Stimulated activated naive CD8-positive, alpha-beta T cell treated with anti-CD3 and anti-CD28 coated beads, Interleukin-15, amount 100 ng/mL, for 72 hours (primary cell): ENCODE measurements around the gene C5orf63.
"Not testable (repeated sequence)": the region's sequence is repeated elsewhere in the genome, so short reads cannot be mapped to it uniquely, and the experiment has no call there.

Source experiments
- ATAC-seq: fragments of 150-1000 bp; cut with Tn5 transposase; 2 replicates; pipeline ENCODE4 v1.10.0; 2021; ENCODE audit warnings: mild to moderate bottlenecking, moderate library complexity
- DNase-seq, 2 donors: peaks; one replicate each; pipeline ENCODE4 v3.0.0; 2021 to 2022
- H3K27ac Mint-ChIP-seq, 2 donors: one replicate each; pipeline ENCODE4 v1.8.0; 2022; ENCODE audit warnings: mild to moderate bottlenecking in 2 of 2, mixed read lengths in 2 of 2, moderate library complexity in 2 of 2
- H3K27me3 Mint-ChIP-seq: one replicate; pipeline ENCODE4 v1.8.0; 2022; ENCODE audit warnings: mixed read lengths
- H3K4me1 Mint-ChIP-seq: one replicate; pipeline ENCODE4 v1.8.0; 2022; ENCODE audit warnings: mild to moderate bottlenecking, mixed read lengths
- H3K4me3 Mint-ChIP-seq, 2 donors: one replicate each; pipeline ENCODE4 v1.8.0; 2022; ENCODE audit warnings: mild to moderate bottlenecking in 2 of 2, mixed read lengths in 2 of 2, moderate library complexity in 1 of 2
- H3K9me3 Mint-ChIP-seq, 2 donors: one replicate each; pipeline ENCODE4 v1.8.0; 2022; ENCODE audit warnings: mixed read lengths in 2 of 2

C5orf63 gene

GRCh38 chr5:127056896-127057295, 16.4 kb downstream of the C5orf63 start:
- Mint-ChIP-seq H3K27me3 (no peaks in the 10 kb centered on the region), H3K4me3 (no peak overlapping the region), H3K4me1 (peaks cover 11% of the 10 kb centered on the region), H3K9me3 (peaks cover 5 to 7% of the 10 kb centered on the region in 2 donors), H3K27ac (no peak overlapping the region)
- ATAC-seq (no peak), DNase-seq (no peak)

GRCh38 chr5:127055880-127056653, 17.2 kb downstream of the C5orf63 start:
- H3K4me1 Mint-ChIP-seq = peaks cover 8% of the 10 kb centered on the region

GRCh38 chr5:127053551-127053950, 19.8 kb downstream of the C5orf63 start:
- not testable (repeated sequence) for H3K27me3 Mint-ChIP-seq, H3K4me3 Mint-ChIP-seq, DNase-seq, H3K4me1 Mint-ChIP-seq, H3K9me3 Mint-ChIP-seq, ATAC-seq, H3K27ac Mint-ChIP-seq

More at GRCh38 chr5:127055880-127056653, 17.2 kb downstream of the C5orf63 start:
- Mint-ChIP-seq H3K9me3 (peaks cover 5 to 7% of the 10 kb centered on the region in 2 donors), H3K27ac (no peak overlapping the region), H3K27me3 (no peaks in the 10 kb centered on the region), H3K4me3 (no peak overlapping the region)
- ATAC-seq (no peak), DNase-seq (no peak)

- Mint-ChIP-seq H3K27ac (no peak overlapping the region), H3K27me3 (no peaks in the 10 kb centered on the region), H3K4me1 (no peaks in the 10 kb centered on the region), H3K9me3 (peaks cover 5 to 7% of the 10 kb centered on the region in 2 donors), H3K4me3 (no peak overlapping the region)
- ATAC-seq (no peak), DNase-seq (no peak)
Measured at GRCh38 chr5:127053049-127053448, 20.3 kb downstream of the C5orf63 start.

GRCh38 chr5:127051591-127051990, 21.7 kb downstream of the C5orf63 start:
- peaks cover 5 to 7% of the 10 kb centered on the region in 2 donors for H3K9me3 Mint-ChIP-seq
- H3K27ac Mint-ChIP-seq = no peak overlapping the region
- H3K4me1 Mint-ChIP-seq = no peaks in the 10 kb centered on the region
- ATAC-seq (no peak), DNase-seq (no peak)
- H3K4me3 Mint-ChIP-seq = no peak overlapping the region
- H3K27me3 Mint-ChIP-seq = no peaks in the 10 kb centered on the region

- no peak overlapping the region for H3K4me3 Mint-ChIP-seq
Measured at GRCh38 chr5:127046343-127047072, 26.8 kb downstream of the C5orf63 start.

GRCh38 chr5:127042593-127042992, 30.7 kb downstream of the C5orf63 start:
- no peak for ATAC-seq
- no peak overlapping the region for H3K4me3 Mint-ChIP-seq
- H3K4me1 Mint-ChIP-seq = no peaks in the 10 kb centered on the region
- H3K27me3 Mint-ChIP-seq = no peaks in the 10 kb centered on the region
- H3K27ac Mint-ChIP-seq = no peak overlapping the region
- DNase-seq = no peak
- H3K9me3 Mint-ChIP-seq = no peaks in the 10 kb centered on the region

More at GRCh38 chr5:127046343-127047072, 26.8 kb downstream of the C5orf63 start:
- Mint-ChIP-seq H3K4me1 (no peaks in the 10 kb centered on the region), H3K27ac (no peak overlapping the region), H3K9me3 (no peaks in the 10 kb centered on the region), H3K27me3 (no peaks in the 10 kb centered on the region)
- ATAC-seq = no peak
- DNase-seq = no peak

GRCh38 chr5:127041571-127041970, 31.7 kb downstream of the C5orf63 start:
- ATAC-seq (no peak), DNase-seq (no peak)
- Mint-ChIP-seq H3K27ac (no peak overlapping the region), H3K4me1 (no peaks in the 10 kb centered on the region), H3K9me3 (no peaks in the 10 kb centered on the region), H3K27me3 (no peaks in the 10 kb centered on the region), H3K4me3 (no peak overlapping the region)

- Mint-ChIP-seq H3K27me3 (no peaks in the 10 kb centered on the region), H3K4me3 (no peak overlapping the region), H3K4me1 (no peaks in the 10 kb centered on the region), H3K27ac (no peak overlapping the region), H3K9me3 (no peaks in the 10 kb centered on the region)
- DNase-seq (no peak), ATAC-seq (no peak)
Measured at GRCh38 chr5:127040796-127041520, 32.3 kb downstream of the C5orf63 start.

GRCh38 chr5:127038550-127038949, 34.8 kb downstream of the C5orf63 start:
- Mint-ChIP-seq H3K27me3 (peaks cover 9% of the 10 kb centered on the region), H3K27ac (no peak overlapping the region), H3K4me3 (no peak overlapping the region), H3K9me3 (no peaks in the 10 kb centered on the region), H3K4me1 (no peaks in the 10 kb centered on the region)
- no peak for ATAC-seq
- no peak for DNase-seq

- Mint-ChIP-seq H3K9me3 (no peaks in the 10 kb centered on the region), H3K27ac (peak overlapping the region in 1 of 2 donors; percentile 60), H3K27me3 (peaks cover 40% of the 10 kb centered on the region), H3K4me1 (peaks cover 26% of the 10 kb centered on the region), H3K4me3 (peak overlapping the region; percentile 91 to 94)
- DNase-seq (no peak), ATAC-seq (no peak)
Measured at GRCh38 chr5:127031863-127032232, 41.5 kb downstream of the C5orf63 start.

- Mint-ChIP-seq H3K4me1 (peaks cover 26% of the 10 kb centered on the region), H3K27me3 (peaks cover 40% of the 10 kb centered on the region)
- ATAC-seq = peak; percentile 44
Measured at GRCh38 chr5:127031147-127031862, 42.0 kb downstream of the C5orf63 start.

GRCh38 chr5:127030259-127031146, 42.8 kb downstream of the C5orf63 start, which contains the start of gene MARCHF3:
MARCHF3 (minus strand) TSS chr5:127030558; CDS start chr5:126918171, 112,387 bp downstream.
- Mint-ChIP-seq H3K4me1 (peaks cover 26% of the 10 kb centered on the region), H3K27me3 (peaks cover 40% of the 10 kb centered on the region), H3K4me3 (peak within 1 kb of the TSS; percentile 91 to 94), H3K9me3 (no peaks in the 10 kb centered on the region), H3K27ac (peak within 1 kb of the TSS; percentile 90 to 91)
- DNase-seq (peak; percentile 95 to 96), ATAC-seq (peak; percentile 94)

More at GRCh38 chr5:127031147-127031862, 42.0 kb downstream of the C5orf63 start:
- H3K27ac Mint-ChIP-seq = peak overlapping the region; percentile 54 to 82
- H3K4me3 Mint-ChIP-seq = peak overlapping the region; percentile 91 to 94
- no peaks in the 10 kb centered on the region for H3K9me3 Mint-ChIP-seq
- DNase-seq = peak; percentile 5 to 54

- H3K4me1 Mint-ChIP-seq = peaks cover 26% of the 10 kb centered on the region
- H3K4me3 Mint-ChIP-seq = peak overlapping the region; percentile 91 to 94
Measured at GRCh38 chr5:127029581-127030258, 43.6 kb downstream of the C5orf63 start.

More at GRCh38 chr5:127029581-127030258, 43.6 kb downstream of the C5orf63 start:
- Mint-ChIP-seq H3K27me3 (peaks cover 40% of the 10 kb centered on the region), H3K9me3 (no peaks in the 10 kb centered on the region), H3K27ac (peak overlapping the region; percentile 89 to 90)
- ATAC-seq = peak; percentile 44
- peak; percentile 55 to 72 for DNase-seq
